CD14-positive monocyte (primary cell): Measurements from ENCODE around the gene CALHM4. TPM values are rescaled to one million over a fixed set of nuclear protein-coding genes. Genes with fewer than 3 reads are reported as not detected.

Source experiments
- DNase-seq, 3 donors: peaks; one replicate each; pipeline ENCODE4 v3.0.0-alpha.2; 2011 to 2022
- H2AFZ ChIP-seq: 2 replicates; pipeline ENCODE4 v1.6.0; 2012; ENCODE audit warnings: mild to moderate bottlenecking, low read depth, low read length, inconsistent platforms; ENCODE audit not compliant: insufficient read depth, poor library complexity, severe bottlenecking
- H3K27ac ChIP-seq, 2 donors: 1 replicate in 1 of 2; 2 replicates in 1 of 2; pipeline ENCODE4 v1.5.1; 2012 to 2013; ENCODE audit warnings: low read length in 2 of 2, control low read depth in 1 of 2, inconsistent platforms in 1 of 2, low read depth in 1 of 2, mild to moderate bottlenecking in 1 of 2
- H3K27me3 ChIP-seq, 2 donors: one replicate each; pipeline versions ENCODE4 v1.6.0 to v1.6.1; 2011 to 2013; ENCODE audit warnings: low read length in 2 of 2; ENCODE audit not compliant: control insufficient read depth in 2 of 2, insufficient read depth in 2 of 2
- H3K36me3 ChIP-seq, 2 donors: replicated peaks in 1 of 2; 1 replicate in 1 of 2; 2 replicates in 1 of 2; pipeline versions ENCODE4 v1.5.1 to v1.6.1; 2012 to 2013; ENCODE audit warnings: low read length in 2 of 2, control low read depth in 1 of 2, inconsistent platforms in 1 of 2, mild to moderate bottlenecking in 1 of 2; ENCODE audit not compliant: insufficient read depth in 2 of 2, control insufficient read depth in 1 of 2
- H3K4me1 ChIP-seq, 2 donors: 1 replicate in 1 of 2; 2 replicates in 1 of 2; pipeline versions ENCODE4 v1.5.1 to v1.6.1; 2012 to 2013; ENCODE audit warnings: low read length in 2 of 2, control low read depth in 1 of 2, inconsistent platforms in 1 of 2, mild to moderate bottlenecking in 1 of 2, moderate library complexity in 1 of 2; ENCODE audit not compliant: insufficient read depth in 2 of 2, control insufficient read depth in 1 of 2
- H3K4me2 ChIP-seq: replicated peaks from 2 replicates; pipeline ENCODE3; 2012; ENCODE audit warnings: low read length, moderate library complexity, mild to moderate bottlenecking; ENCODE audit not compliant: poor library complexity, severe bottlenecking; ENCODE audit errors: extremely low read depth
- H3K4me3 ChIP-seq, 3 experiments: fragments of 200-600 bp in 1 of 3; sonication (generic) in 1 of 3; replicated peaks in 1 of 3; 1 replicate in 2 of 3; 2 replicates in 1 of 3; pipeline ENCODE4 v1.5.1; 2011 to 2013; ENCODE audit warnings: low read length in 3 of 3, mild to moderate bottlenecking in 3 of 3, control low read depth in 2 of 3, low read depth in 2 of 3, inconsistent platforms in 1 of 3, moderate library complexity in 1 of 3
- H3K79me2 ChIP-seq: 2 replicates; pipeline ENCODE4 v1.6.0; 2012; ENCODE audit warnings: mild to moderate bottlenecking, control low read depth, inconsistent platforms, low read length, moderate library complexity; ENCODE audit not compliant: insufficient read depth
- H3K9ac ChIP-seq: 2 replicates; pipeline ENCODE4 v1.6.0; 2017; ENCODE audit warnings: low read length, mild to moderate bottlenecking; ENCODE audit not compliant: insufficient read depth, poor library complexity, severe bottlenecking
- H3K9me3 ChIP-seq, 2 donors: replicated peaks in 1 of 2; 1 replicate in 1 of 2; 2 replicates in 1 of 2; pipeline versions ENCODE4 v1.5.1 to v1.6.1; 2012 to 2013; ENCODE audit warnings: low read length in 2 of 2, control low read depth in 1 of 2; ENCODE audit not compliant: control insufficient read depth in 1 of 2, insufficient read depth in 1 of 2
- H4K20me1 ChIP-seq: 2 replicates; pipeline ENCODE4 v1.6.0; 2012; ENCODE audit warnings: mild to moderate bottlenecking, low read length, control low read depth, moderate library complexity; ENCODE audit not compliant: insufficient read depth
- H3K27ac Mint-ChIP-seq, 7 donors: one replicate each; pipeline ENCODE4 v1.8.0; 2020; ENCODE audit warnings: mild to moderate bottlenecking in 7 of 7, mixed read lengths in 7 of 7, moderate library complexity in 6 of 7, inconsistent platforms in 2 of 7
- H3K27me3 Mint-ChIP-seq, 3 donors: one replicate each; pipeline ENCODE4 v1.8.0; 2021 to 2022; ENCODE audit warnings: low read depth in 3 of 3, mild to moderate bottlenecking in 3 of 3, mixed read lengths in 3 of 3, moderate library complexity in 3 of 3, inconsistent platforms in 1 of 3
- H3K36me3 Mint-ChIP-seq, 2 donors: one replicate each; pipeline ENCODE4 v1.8.0; 2020; ENCODE audit warnings: mixed read lengths in 2 of 2, inconsistent platforms in 1 of 2, mild to moderate bottlenecking in 1 of 2
- H3K4me1 Mint-ChIP-seq: one replicate; pipeline ENCODE4 v1.8.0; 2020; ENCODE audit warnings: mild to moderate bottlenecking, mixed read lengths
- H3K4me3 Mint-ChIP-seq, 2 donors: one replicate each; pipeline ENCODE4 v1.8.0; 2020; ENCODE audit warnings: mild to moderate bottlenecking in 2 of 2, mixed read lengths in 2 of 2, moderate library complexity in 1 of 2
- H3K9me3 Mint-ChIP-seq, 7 donors: one replicate each; pipeline ENCODE4 v1.8.0; 2020 to 2022; ENCODE audit warnings: mixed read lengths in 7 of 7, mild to moderate bottlenecking in 6 of 7, moderate library complexity in 6 of 7, inconsistent platforms in 2 of 7
- CTCF ChIP-seq: fragments of 200-600 bp; IDR thresholded peaks from one replicate; pipeline ENCODE4 v1.8.0; 2022; ENCODE audit warnings: antibody characterized with exemption, mild to moderate bottlenecking
- WGBS: methylation state at CpG from one replicate; pipeline ENCODE4 v1.1.5; 2013; ENCODE audit warnings: missing lambda C conversion rate; ENCODE audit not compliant: insufficient coverage; 5-methylcytosine and 5-hydroxymethylcytosine counted together
- intact Hi-C, 2 donors: fragments of 100-400 bp; cut with micrococcal nuclease; formaldehyde crosslinking; loops; one replicate each; pipeline versions ENCODE4 v1.15.0 to v1.15.1; 2023
- polyA plus RNA-seq, 3 donors: library from polyadenylated mRNA; depleted of rRNA in 1 of 3; unstranded in 2 of 3; stranded (reverse) in 1 of 3; fragments of 300-500 nt in 2 of 3; fragments of >200 nt in 1 of 3; fragmentation: Illumina TruSeq in 2 of 3; gene quantifications; 1 replicate in 2 of 3; 2 replicates in 1 of 3; pipeline ENCODE4 v1.2.3, GENCODE V29; 2012 to 2021

CALHM4 gene
- polyA plus RNA-seq, 3 donors: not detected

GRCh38 chr6:116535109-116535508 lies 18.4 kb upstream of the CALHM4 start:
- H3K27ac Mint-ChIP-seq: no peak overlapping the region
- Histone ChIP-seq H4K20me1 (no peaks in the 10 kb centered on the region), H3K27me3 (no peaks in the 10 kb centered on the region), H3K4me2 (no peak overlapping the region), H3K9ac (no peak overlapping the region), H3K36me3 (no peaks in the 10 kb centered on the region), H3K4me1 (peaks cover 4 to 5% of the 10 kb centered on the region in 2 donors), H3K79me2 (no peaks in the 10 kb centered on the region), H3K4me3 (no peak overlapping the region), H3K9me3 (no peaks in the 10 kb centered on the region), H2AFZ (peak overlapping the region; percentile 11), H3K27ac (no peak overlapping the region)
- no peak for TF ChIP-seq CTCF
- intact Hi-C loops: loop anchor here in 1 of 2 donors (10.0 kb wide), 2 partner anchors 90 to 140 kb away; no protein-coding TSS in a partner anchor
- H3K27me3 Mint-ChIP-seq: peaks cover 3 to 7% (median 4%) of the 10 kb centered on the region in 3 donors
- H3K36me3 Mint-ChIP-seq: no peaks in the 10 kb centered on the region
- H3K9me3 Mint-ChIP-seq: no peaks in the 10 kb centered on the region
- no peak for DNase-seq
- peaks cover 11% of the 10 kb centered on the region for H3K4me1 Mint-ChIP-seq
- H3K4me3 Mint-ChIP-seq: no peak overlapping the region

DNA sequence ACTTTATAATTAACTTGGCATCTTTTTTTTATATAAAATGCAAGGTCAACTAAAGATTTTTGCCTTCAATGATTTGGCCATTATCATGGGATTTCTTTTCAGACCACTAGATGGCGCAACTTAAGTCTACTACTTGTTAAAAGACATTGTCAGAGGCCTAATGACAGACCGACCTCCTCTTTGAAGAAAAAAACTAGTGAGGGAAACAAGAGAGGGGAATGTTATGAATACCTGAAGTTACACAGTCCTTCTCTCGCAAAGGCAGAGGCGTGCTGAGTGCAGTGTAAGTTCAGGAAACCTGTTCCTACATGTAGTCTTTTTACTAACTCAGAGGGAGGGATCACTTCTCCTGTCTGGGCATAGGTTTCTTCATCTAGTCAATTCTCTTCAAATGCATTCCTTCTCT lies 17.3 kb upstream of the CALHM4 start:
- no peak overlapping the region for H2AFZ ChIP-seq
- no peak overlapping the region for H3K4me3 Mint-ChIP-seq

More for the DNA sequence above, 17.3 kb upstream of the CALHM4 start:
- no peaks in the 10 kb centered on the region for H3K79me2 ChIP-seq
- Mint-ChIP-seq H3K27me3 (peaks cover 4 to 7% (median 5%) of the 10 kb centered on the region in 3 donors), H3K4me1 (peaks cover 4% of the 10 kb centered on the region), H3K36me3 (no peaks in the 10 kb centered on the region), H3K27ac (no peak overlapping the region), H3K9me3 (no peaks in the 10 kb centered on the region)
- H3K4me2 ChIP-seq: no peak overlapping the region
- intact Hi-C loops: loop anchor here in 1 of 2 donors (10.0 kb wide), 2 partner anchors 91 to 141 kb away; no protein-coding TSS in a partner anchor
- H3K9me3 ChIP-seq: no peaks in the 10 kb centered on the region
- no peak overlapping the region for H3K4me3 ChIP-seq
- no peak overlapping the region for H3K27ac ChIP-seq
- no peaks in the 10 kb centered on the region for H3K36me3 ChIP-seq
- peak; percentile 34 to 64 (median 46) for DNase-seq
- H3K9ac ChIP-seq: no peak overlapping the region
- no peaks in the 10 kb centered on the region for H4K20me1 ChIP-seq
- H3K27me3 ChIP-seq: no peaks in the 10 kb centered on the region
- peak; percentile 86 for TF ChIP-seq CTCF
- WGBS: no CpG with 5 or more reads among the region's 4 CpGs
- H3K4me1 ChIP-seq: no peaks in the 10 kb centered on the region
